DOHH2 (cell line): ENCODE measurements around the gene CPNE8.

Experiments
- CTCF ChIP-seq: fragments of 200-600 bp; sonication (generic); IDR thresholded peaks from one replicate; pipeline ENCODE4 v1.5.1; 2014; ENCODE audit warnings: antibody characterized with exemption, mild to moderate bottlenecking, low read depth, low read length; ENCODE audit not compliant: poor library complexity, severe bottlenecking
- EZH2phosphoT487 ChIP-seq: fragments of 200-600 bp; sonication (generic); IDR thresholded peaks from 2 replicates; pipeline ENCODE4 v1.6.1; 2017; ENCODE audit warnings: borderline replicate concordance, mild to moderate bottlenecking, antibody characterized with exemption, low read length, moderate library complexity, mixed read lengths

- no peak for TF ChIP-seq CTCF
- TF ChIP-seq EZH2phosphoT487, result no peak
Measured at GRCh38 chr12:38811814-38812356, 93.5 kb downstream of the CPNE8 start.
